COR-L47 (cell line): ENCODE results near the gene RNFT2.

Source experiments
- DNase-seq: peaks from one replicate; lab custom pipeline; 2025; lab: John Stamatoyannopoulos, UW

RNFT2 gene, protein sequence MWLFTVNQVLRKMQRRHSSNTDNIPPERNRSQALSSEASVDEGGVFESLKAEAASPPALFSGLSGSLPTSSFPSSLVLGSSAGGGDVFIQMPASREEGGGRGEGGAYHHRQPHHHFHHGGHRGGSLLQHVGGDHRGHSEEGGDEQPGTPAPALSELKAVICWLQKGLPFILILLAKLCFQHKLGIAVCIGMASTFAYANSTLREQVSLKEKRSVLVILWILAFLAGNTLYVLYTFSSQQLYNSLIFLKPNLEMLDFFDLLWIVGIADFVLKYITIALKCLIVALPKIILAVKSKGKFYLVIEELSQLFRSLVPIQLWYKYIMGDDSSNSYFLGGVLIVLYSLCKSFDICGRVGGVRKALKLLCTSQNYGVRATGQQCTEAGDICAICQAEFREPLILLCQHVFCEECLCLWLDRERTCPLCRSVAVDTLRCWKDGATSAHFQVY

DNA sequence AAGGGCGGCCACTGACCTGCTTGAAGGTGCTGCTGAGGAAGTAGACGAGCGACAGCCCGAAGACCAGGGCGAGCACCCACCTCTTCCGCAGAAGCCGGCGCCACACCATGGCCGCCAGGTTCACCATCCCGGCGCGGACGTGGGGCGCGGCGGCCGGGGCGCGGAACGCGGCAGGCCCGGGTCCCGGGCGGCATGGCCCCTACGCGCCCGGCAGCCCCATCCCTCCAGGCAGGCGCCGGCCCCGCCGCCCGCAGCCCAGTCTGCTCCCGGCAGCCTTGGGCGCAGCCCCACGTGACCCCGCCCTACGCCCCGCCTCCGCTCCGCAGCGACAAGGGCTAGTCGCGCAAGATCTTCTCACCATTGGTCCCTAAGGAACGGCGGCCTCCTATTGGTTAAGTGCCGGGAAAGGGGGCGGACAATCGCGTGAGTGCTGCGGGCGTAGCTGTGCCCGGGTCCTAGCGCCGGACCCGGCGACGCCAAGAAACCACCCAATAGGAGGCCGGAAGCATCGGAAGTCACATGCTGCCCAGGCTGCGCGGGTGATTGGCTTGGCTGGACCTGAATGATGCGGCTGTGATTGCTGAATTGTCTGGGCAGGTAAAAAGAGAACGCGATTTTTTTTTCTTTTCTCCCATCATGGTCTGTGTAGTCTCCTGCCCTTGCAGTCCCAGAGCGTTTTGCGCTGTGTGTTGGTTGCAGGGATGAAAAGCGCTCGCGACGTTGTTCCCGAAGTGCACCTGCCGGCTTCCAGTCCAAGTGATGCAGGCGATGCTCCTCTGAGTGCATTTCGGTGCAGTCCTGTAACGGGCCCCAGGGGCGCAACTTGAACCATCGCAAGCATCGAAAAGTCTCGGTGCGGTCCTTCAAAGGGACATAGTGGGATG, at the start of gene RNFT2, which contains the start of gene SPRING1:
TSS of gene RNFT2 (plus strand) at position 542 of the 884 bp plus-strand sequence. CDS start 2,183 bp downstream, outside the sequence.
TSS of gene SPRING1 (minus strand) at position 296 of the 884 bp plus-strand sequence. CDS start at position 127, 169 bp downstream.
- DNase-seq = peak; percentile 98

DNA sequence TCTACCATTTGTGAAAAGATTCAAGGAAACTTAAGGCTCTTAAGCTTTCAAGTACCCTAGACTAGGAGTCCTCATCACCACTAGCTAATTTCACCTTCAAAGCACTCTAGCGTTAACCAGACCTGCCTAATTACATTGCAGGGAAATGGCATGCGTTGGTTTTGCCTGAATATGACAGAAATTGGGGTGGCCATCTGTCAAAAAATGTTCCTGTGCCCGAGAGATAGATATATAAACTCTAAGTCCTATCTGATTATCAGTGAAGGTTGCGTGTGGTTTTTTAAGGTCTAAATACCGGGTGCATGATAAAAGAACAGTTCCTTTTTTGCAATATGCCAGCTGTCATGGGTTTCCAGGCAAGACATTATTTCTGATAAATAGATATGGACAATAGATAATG, 48.6 kb upstream of the RNFT2 start:
- no peak for DNase-seq

- no peak for DNase-seq
Observed at GRCh38 chr12:116689979-116690744, 48.0 kb upstream of the RNFT2 start.

DNA sequence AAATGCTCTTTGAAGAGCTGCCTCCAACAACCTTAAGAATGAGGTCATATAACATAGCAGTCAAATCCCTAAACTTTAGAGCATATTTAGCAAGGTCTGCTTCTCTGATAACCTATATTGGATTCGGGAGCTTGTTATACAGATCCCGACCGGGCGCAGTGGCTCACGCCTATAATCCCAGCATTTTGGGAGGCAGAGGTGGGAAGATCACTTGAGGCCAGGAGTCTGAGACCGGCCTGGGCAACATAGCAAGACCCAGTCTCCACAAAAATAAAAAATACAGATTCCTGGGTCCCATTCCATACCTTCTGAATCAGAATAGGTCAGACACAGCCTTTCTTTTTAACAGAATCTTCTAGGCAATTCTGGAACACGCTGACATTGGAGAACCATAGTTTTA, 46.9 kb upstream of the RNFT2 start:
- DNase-seq = no peak

GRCh38 chr12:116691636-116692035, 46.5 kb upstream of the RNFT2 start:
- DNase-seq = no peak

GRCh38 chr12:116692605-116693004, 45.5 kb upstream of the RNFT2 start:
- DNase-seq = no peak

DNA sequence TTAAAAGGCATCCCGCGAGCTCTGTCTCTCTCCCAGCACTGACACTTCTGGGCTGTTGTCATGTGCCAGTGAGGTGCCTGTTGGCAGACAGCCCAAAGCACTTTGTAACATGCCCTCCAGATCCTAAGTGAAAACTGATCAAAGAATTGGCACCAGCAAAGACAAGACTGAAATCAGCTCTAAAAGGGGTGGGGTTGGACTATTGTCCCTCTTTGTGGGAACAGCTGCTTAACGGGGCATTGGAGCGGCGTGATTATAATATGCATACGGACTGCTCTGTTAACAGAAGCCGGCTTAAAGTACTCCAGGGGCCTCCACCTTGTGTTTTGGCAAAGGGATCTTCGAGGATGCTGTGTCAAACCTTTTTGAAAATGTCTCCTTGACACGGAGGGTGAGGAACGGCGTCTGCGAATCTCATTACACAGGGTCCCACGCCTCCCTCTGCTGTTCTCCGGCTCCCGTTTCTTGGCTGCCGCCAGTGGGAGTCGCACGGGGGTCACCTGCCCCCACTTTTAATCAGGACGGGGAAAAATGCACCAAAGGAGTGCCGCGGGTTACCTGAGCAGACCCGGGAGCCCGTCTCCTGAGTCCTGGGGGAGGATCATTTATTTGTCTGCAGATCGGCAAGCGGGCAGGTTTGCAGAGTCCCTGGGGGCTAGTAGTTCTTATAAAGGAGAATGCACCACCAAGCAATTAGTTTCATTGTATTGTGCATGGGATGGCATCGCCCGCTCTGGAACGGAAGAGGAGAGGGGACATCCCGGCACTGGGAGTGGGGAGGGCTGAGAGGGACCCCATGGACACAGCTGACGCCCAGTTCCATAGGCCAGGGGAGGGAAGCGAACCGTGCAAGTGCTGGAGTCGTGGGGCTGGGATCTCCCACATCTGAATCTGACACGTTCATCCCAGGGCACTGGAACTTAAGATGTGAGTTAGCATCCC, 44.6 kb upstream of the RNFT2 start:
- peak; percentile 74 for DNase-seq

- DNase-seq = no peak
Observed at GRCh38 chr12:116694653-116695463, 43.3 kb upstream of the RNFT2 start.

DNA sequence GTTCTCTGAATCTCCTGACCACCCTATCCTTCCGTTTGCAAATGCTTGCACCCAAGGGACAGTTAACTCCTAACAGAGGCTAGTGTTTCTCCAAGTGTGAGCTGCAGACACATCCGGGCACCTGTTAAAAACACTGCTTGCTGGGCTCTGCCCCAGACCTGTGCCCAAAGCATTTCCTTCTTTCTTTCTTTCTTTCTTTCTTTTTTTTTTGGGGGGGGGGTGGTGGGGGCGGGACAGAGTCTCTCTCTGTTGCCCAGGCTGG, 42.7 kb upstream of the RNFT2 start:
- no peak for DNase-seq

DNA sequence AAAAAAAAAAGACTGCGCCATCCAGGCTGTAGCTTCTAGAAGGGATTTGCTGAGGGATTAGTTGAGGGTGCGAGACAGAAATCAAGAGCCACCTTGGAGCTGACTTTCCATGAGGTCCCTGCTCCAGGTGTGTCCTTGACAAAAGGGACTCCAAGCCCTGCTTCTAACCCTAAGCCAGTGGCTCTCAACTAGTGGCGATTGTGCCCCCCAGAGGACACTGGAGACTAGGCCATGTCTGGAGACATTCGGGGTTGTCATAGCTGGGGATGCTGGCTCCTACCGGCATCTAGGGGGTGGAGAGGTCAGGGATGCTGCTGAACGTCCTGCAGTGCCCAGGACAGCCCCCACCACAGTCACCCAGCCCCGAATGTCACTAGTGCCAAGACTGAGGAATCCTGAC, 40.8 kb upstream of the RNFT2 start:
- DNase-seq = peak; percentile 60

DNA sequence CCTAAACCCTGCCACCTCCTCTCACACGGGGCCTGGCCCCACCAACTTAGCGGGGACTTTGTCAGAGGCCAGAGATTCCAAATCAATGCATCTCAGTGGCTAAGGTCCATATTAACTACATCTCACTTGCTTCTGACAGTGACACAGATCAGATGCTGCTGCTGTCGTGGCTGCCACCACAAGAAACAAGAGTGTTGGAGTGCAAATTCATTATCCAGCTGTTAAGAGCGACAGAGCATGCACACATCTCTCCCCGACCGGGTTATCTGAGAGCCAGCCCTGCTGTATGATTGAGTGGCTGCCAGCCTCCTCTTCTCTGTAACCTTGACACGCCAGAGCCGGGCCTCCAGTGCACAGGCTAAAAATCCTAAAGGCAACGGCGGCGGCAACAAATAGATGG, 40.4 kb upstream of the RNFT2 start:
- peak; percentile 60 for DNase-seq

GRCh38 chr12:116698116-116698515, 40.0 kb upstream of the RNFT2 start:
- DNase-seq = peak; percentile 60

DNA sequence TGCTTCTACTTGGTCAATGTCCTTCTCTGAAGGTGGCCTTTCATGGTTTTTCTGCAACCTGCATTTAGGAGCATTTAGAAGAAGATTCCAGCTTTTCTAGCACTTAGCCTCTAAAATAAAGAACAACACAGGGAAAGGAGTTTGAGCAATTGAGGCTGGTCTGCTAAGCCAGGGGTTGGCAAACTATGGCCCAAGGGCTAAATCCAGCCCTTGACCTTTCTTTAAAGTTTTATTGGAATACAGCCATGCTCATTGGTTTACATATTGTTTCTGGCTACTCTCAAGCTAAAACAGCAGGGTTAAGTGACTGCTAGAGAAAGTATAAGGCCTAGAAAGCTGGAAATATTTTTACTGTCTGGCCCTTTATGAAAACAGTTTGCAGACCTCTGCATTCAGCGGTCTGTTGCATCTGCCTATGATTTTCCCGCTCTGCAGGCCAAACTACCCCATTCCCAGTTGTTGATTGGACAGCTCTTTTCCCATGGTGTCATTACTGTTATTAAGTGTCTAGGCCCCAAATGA, 39.5 kb upstream of the RNFT2 start:
- DNase-seq = no peak

GRCh38 chr12:116700066-116700465, 38.0 kb upstream of the RNFT2 start:
- no peak for DNase-seq

GRCh38 chr12:116701432-116701831, 36.7 kb upstream of the RNFT2 start:
- DNase-seq = no peak

GRCh38 chr12:116703214-116703795, 34.8 kb upstream of the RNFT2 start:
- DNase-seq = peak; percentile 23

DNA sequence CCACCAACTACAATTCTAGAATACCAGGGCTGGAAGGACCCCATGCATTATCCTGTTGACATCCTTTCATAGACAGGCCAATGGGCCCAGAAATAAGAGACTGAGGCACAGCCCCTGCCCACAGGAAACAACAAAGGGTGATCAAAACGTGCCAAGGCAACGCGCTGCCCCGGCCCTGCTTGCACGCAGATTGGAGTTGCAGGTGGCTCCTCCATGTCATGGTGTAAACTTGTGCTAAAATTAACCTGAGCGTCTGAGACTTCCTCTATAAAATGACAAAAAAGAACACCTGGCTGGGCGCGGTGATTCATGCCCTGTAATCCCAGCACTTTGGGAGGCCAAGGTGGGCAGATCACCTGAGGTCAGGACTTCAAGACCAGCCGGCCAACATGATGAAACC, 30.4 kb upstream of the RNFT2 start:
- no peak for DNase-seq

- DNase-seq = peak; percentile 73
Observed at GRCh38 chr12:116708826-116709756, 29.0 kb upstream of the RNFT2 start.

DNA sequence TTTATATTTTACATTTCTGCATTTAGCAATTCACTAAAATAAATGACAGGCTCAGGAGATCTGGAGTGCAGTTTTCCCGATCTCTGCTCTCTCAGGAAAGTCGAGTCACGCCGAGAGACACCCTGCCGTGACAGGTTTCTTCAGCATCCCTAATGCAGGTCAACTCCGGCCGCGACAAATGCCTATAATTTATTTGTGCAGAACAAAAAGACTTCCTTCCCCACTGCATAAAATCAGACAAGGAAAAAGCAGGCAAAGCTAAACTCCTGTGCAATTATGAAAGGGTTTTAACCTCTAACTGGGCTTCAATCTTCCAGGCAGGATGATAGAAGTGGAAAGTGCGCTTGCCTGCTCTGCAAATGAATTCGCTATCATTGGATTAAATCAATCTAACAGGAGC, 28.3 kb upstream of the RNFT2 start:
- DNase-seq = no peak
